Measurements from ENCODE around the gene COL15A1.
"Not testable (repeated sequence)": the region's sequence is repeated elsewhere in the genome, so short reads cannot be mapped to it uniquely, and the experiment has no call there.

Gene COL15A1

DNA sequence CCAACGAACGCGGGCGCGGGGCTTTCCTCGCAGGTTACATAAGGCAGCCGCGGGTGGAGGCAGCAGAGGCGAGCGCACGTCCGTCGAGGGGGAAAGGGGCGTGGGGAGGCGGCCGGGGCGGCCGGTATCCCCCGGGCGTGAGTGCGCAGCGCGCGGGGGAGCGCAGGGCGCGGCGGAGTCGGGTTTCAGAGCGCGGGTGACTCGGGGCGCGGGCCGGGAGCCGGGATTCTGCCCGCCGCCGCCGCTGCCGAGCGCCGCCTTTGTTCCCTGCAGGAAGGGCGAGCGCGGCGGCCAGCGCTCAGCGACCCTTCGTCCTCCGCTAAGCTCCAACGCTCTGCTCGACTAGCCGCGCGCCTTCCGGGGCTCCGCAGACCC lies at the start of gene COL15A1:
TSS of gene COL15A1 (plus strand) at position 226 of the 375 bp plus-strand sequence. CDS start 155 bp downstream, outside the sequence.
- no peak for DNase-seq

DNA sequence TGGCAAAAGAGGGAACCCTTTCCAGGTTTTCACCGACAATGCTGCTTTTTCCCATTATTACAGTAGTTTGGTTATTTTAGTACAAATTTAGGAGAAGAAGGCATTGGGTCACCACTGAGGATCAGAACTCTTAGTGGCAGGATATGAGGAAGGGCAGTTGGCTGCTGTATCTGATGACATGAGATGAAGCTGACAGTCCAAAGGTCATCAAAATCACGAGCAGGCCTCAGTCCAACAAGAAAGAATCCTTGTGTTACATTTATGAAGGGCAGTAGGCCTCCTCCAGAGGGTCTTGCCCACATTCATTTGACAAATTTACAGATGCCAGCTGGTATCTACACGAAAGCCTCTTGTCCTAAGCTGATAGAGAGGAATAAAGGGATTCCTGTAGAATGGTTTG lies 49.5 kb upstream of the COL15A1 start:
- DNase-seq, result no peak

DNA sequence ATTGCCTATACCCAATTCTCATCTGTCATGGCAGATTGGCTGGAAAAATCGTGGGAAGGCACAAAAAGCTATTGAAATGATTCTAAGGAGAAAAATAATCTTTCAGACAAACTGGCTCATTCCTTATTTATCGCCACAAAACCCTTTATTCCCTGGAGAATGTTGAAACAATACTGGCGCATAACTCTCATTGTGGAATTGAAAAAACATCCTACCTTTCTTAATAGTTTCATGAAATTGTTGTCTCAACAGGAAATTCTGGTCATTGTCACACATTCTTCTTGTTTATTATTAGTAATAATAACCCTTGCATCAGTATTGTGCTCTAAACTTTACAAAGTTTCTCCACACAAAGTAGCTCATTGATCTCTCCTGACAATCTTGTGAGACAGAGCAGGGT lies 48.9 kb upstream of the COL15A1 start:
- no peak for DNase-seq

DNA sequence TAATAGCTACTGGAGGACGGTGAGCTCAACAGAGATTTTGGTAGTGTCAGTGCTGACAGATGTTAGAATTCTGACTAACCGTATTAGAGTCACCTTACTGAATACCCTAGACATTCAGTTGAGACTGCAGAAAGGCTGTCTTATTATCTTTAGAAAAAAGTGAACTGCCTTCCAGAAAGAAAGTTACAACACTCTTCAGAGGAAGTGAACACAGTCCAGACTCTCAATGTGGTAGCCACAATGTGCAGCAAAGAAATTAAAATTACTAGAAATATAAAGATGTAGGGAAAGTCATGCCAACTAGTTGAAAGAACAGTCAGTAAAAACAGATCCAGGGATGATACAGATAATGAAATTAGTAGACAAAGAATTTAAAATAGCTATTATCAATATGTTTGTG lies 47.1 kb upstream of the COL15A1 start:
- no peak for DNase-seq

DNA sequence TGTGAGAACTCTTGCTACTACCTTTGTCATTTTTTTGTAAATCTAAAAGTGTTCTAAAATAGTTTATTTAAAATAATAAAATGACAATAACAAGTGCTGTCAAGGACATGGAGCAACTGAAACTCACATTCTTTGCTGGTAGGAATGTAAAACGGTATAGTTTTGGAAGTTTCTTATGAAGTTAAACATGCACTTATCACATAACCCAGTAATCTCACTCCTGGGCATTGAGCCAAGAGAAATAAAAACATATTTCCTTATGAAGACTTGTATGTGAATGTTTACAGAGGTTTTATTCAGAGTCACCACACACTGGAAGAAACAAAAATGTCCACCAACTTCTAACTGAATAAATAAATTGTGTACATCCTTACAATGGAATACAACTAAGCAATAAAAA lies 46.0 kb upstream of the COL15A1 start:
- DNase-seq, result no peak

DNA sequence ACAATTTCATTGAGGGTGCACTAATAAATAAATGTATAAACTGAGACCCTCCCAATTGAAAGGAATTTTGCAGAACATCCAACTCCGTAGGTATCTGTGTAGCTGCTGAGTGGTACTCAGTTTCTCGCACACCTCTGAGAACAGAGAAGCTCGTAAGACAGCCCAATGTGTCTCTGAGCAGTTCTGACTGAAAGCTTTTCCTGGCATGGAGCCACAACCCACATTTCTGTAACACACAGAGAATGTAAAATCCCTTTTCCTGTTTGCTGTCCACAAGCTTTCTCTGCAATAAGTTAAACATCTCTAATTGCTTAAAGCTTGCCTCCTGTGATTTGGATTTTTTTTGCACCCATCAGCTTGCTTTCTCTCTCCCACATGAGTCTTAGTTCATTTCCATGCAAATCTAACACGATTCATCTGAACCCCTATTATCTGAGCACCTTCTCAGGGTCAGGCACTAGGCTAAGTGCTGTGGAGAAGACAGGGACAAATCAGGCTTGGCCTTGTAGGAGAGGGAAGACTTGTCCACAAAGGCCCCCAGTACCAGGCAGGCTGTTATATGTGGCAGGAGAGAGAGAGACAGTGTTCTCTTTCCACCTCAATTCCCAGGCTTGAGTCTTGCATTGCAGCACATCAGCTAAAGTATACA lies 44.2 kb upstream of the COL15A1 start:
- peak; percentile 17 for DNase-seq

DNA sequence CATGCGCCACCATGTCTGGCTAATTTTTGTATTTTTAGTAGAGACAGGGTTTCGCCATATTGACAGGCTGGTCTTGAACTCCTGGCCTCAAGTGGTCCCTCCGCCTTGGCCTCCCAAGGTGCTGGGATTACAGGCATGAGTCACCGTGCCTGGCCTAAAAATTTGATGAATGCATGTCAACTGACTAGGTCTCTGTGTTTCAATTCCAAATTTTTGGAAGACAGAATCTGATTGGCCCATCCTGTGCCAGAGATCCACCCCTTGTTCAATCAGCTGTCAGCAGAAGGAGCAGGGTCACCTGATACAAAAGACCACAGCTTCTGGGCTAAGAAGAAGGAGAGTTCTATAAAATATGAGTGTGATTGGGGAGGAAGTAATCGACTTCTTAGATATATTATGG lies 43.5 kb upstream of the COL15A1 start:
- no peak for DNase-seq

DNA sequence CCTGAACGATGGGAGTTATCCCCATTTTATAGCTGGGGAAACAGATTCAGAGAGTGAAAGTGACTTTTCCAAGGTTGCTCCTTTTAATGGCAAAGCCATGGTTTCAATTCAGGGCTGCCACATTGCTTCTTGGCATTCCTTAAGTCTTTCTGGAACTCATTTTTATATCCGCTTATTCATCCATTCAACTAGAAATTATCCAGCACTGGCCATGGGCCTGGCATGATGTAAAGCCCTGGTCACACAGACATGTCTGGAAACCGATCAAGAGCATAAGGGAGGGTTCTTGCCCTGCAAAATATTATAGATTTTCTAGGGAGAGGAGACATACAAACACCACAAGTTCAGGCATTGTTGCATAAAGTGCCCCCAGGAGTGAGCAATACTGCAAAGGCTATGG lies 43.0 kb upstream of the COL15A1 start:
- no peak for DNase-seq

DNA sequence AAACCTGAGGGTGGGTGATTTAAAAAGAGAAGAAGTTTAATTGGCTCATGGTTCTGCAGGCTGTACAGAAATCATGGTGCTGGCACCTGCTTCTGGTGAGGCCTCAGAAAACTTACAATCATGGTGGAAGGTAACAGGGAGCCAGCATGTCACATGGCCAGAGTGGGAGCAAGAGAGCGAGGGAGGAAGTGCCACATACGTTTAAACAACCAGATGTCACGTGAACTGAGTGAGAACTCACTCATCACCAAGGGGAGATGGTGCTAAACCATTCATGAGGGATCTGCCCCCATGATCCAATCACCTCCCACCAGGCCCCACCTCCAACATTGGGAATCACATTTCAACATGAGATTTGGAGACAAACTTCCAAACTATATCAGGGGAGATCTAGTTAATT lies 41.9 kb upstream of the COL15A1 start:
- not testable (repeated sequence) for DNase-seq

DNA sequence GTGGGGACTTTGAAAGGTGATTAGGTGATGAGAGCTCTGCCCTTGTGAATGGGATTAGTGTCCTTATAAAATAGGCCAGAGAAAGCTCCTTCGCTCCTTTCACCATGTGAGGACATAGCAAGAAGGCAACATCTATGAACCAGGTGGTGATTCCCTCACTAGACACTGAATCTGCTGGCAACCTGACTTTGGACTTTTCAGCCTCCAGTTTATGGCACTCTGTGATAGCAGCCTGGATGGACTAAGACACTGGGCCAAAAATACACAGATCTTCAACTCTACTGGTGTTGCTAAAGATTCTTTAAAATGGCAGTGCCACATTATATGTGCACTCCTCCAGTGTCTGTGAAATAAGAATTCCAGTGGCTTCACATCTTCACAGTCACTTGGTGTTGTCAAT lies 41.2 kb upstream of the COL15A1 start:
- DNase-seq, result no peak

DNA sequence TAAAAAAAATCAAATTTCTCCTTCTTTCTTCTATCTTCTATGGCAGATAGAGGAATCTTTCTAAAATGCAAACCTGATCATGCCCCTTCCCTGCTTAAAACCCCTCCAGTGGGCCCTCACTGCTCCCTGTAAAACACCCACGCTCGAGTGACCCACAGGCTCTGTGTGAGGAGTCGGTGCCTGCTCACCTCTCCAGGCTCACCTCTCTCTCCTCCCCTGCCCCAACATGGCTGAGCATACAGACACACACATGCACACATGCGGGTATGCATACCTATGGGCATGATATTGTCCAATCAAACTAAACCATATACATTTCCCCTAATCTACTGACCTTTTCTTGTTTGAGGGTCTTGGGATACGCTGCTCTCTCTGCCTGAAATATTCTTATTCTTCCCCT lies 40.8 kb upstream of the COL15A1 start:
- no peak for DNase-seq

DNA sequence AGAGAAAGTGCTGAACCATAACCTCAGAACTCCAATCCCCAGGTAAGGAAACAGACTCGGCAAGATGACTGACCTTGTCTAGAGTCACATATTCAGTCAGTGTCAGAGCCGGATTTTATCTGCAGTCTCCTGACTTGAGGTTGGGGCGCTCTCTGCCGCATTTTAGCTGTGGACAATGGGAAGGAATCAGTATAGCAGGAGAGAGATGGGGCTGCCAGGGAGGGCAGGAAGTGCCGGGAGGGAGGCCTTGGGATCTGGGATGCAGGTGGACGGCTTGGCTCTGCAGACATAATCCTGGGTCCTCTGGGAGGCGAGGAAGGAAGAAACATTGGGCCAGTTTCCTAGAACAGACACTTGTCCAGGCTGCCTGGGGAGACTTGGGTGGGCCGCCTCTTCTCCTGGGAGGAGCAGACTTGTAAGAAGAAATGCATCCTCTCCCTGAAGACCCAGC lies 39.7 kb upstream of the COL15A1 start:
- no peak for DNase-seq

DNA sequence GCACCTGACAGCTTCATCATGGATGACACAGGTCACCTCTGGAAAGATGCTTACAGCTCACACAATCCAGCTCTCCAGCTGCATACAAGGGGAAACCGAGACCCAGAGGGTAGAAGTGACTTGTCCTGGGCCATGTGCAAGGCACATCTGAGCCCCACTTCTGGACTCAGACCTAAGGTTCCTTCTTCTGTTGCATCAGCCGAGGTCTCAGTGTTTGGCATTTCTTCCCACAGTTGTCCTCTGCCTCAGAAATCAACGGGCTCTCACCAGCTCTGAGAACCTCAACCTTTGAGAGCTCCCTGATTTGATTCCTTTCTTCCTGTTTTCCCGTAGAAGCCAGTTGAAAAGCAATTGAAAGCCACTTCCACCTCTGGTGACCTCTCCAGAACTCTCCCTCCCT lies 38.7 kb upstream of the COL15A1 start:
- DNase-seq, result no peak

DNA sequence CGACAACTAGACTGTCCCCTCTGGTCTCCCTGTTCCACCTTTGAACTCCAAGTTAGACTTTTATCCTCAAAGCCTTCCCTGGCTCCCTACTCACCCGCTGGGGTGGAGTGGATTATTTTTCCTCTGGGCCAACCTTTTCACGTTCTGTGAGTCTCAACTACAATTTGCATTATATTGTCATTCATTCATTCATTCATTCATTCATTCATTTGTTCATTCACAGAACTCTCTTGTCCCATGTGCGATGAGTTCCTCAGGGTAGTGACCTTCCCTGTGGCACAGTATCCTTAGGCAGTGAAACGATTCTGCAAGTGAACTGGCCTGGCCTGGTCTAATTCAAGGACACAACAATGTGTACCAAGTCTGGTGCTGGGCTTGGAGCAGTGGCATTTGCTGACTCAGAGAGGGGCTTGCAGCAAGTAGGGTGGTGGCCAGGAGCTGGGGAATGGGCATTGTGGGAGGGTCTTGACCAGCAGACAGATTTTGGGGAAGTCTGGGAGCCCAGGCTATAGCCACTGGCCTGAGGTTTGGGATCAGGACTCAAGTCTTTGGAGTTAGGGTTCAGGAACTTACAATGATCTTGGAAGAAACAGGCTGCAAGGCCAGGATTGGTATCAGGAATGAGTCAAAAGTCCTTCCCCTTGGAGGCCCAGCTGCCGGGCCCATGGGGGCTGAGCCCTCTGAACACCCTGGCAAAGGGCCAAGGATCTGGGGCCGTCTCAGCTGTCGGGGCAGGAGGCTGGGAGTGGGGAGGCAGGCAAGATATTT lies 37.2 kb upstream of the COL15A1 start:
- DNase-seq, result no peak

DNA sequence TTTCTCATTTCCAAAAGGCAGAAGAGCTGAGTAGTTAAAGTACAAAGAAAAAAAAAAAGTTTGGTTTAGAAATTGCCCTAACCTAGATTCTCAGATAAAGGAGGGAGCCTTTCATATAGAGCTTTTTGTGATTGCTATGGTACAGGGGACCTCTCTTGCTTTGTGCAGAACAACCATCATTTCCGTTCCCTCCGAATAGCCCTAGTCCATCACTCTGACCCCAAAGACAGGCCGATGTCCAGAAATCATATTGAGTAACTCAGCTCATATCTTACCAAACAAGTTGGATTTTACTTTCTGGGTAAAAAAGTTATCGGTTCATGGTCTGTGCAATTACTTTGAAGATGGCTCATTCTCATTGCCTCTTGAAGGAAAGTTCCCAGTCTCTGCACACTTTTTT lies 36.7 kb upstream of the COL15A1 start:
- DNase-seq, result no peak

DNA sequence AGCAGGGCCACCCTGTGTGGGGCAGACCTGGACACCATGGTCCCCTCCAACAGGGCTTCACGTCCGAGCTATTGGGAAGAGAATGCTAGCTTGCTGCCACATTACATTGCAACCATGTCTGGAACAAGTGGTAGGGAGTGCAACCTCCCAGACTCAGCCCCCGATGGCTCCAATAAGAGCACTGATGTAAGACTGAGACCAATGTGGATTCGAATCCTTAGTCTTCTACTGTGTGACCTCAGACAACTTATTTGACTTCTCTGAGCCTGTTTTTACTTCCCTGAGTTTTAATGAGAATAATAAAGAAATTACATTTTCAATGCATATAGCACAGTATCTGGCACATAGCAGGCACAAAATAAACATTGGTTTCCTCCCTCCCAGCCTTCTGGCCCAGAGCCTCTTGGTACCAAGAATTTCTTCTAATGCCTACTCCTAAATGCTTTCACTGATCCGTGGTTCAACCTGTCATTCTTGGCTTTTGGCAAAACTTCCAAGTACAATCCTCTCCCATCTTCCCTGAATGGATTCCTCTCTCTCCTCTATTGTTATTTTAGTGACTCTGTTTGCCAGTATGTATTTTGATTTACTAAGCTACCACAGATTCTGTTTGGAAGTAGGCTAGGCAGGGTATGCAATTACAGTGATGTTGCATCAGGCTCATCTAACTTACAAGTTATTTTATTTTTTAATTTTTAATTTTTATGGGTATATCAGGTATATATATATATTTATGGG lies 34.6 kb upstream of the COL15A1 start:
- no peak for DNase-seq

DNA sequence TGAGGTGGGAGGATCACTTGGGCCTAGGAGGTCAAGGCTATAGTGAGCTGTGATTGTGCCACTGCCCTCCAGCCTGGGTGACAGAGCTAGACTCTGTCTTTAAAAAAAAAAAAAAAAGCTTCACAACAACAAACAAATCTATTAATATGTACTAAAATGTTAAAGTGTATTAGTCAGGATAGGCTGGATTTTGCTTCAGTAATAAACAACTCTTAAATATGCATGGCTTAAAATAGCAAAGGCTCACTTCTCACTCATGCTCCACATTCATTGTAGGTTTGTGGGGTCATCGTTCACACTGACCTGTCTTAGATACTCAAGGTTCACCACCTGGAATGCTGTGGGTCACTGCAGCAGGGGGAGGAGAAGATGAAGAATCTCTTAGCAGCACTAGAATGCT lies 33.8 kb upstream of the COL15A1 start:
- no peak for DNase-seq

DNA sequence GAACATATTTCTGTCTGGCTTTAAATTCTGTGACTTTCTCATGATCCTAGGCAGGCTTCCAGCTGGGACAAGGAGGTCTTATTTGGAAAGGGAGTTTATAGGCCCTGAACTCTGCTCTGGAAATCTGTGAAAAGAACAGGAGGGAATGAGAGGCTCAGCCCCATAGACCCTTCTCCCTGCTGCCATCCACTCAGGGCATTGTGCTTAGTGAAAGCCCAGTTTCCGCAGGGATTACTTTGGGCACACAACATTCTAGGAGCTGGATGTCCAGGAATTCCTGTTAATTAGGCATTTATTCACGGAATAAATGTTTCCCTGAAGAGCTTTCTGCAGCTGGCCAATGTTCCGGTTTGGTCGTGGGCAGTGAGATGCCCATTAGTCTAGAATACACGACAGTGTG lies 32.7 kb upstream of the COL15A1 start:
- DNase-seq, result no peak

DNA sequence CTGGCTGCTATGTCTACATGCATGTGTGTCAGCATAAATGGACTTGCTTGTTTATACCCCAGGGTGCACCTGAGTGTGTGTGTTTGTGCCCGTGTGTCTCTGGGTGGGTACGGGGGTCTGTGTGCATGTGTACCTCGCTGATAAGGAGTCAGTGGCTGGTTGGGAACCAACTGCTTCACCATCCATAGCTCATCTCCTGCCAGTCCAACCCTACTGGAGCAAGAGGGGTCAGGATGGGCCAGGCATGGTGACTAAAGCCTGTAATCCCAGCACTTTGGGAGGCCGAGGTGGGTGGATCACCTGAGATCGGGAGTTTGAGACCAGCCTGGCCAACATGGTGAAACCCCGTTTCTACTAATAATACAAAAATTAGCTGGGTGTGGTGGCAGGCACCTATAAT lies 32.0 kb upstream of the COL15A1 start:
- DNase-seq, result not testable (repeated sequence)

DNA sequence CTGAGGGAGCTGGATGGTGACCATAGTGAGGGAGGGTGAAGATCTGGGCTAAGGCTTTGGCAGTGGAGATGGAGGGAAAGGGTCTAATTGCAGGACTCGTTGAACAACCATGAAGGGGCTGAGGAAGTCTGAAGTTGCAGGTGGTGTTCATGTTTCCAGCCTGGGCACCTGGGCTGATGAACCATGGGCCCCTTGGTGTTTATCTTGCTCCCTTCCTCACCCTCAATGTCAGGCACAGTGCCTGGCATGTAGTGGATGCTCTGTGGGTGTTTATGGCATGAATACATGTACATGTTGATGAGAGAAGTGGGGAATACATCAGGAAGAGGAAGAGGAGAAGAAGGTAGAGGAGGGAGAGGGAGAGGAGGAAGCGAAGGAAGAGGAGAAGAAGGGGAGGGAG lies 31.3 kb upstream of the COL15A1 start:
- DNase-seq, result no peak

DNA sequence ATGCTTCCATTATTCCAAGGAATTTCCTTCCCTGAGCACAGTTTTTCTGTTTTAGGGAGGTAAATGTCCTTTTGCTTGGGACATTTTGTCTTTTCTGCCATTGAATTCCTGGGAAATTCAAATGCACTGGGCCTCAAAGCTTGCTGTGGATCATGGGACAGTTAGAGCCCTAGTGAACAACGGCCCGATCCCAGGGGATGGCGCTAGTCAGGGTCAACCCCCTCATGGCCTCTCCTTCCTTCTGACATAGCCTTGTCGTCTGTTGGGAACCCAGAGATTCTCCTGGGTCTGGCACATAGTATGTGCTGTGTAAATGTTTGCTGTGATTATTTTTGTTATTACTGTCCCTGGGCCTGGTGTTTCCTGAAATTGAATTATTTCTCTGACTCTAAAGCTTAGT lies 30.7 kb upstream of the COL15A1 start:
- no peak for DNase-seq

DNA sequence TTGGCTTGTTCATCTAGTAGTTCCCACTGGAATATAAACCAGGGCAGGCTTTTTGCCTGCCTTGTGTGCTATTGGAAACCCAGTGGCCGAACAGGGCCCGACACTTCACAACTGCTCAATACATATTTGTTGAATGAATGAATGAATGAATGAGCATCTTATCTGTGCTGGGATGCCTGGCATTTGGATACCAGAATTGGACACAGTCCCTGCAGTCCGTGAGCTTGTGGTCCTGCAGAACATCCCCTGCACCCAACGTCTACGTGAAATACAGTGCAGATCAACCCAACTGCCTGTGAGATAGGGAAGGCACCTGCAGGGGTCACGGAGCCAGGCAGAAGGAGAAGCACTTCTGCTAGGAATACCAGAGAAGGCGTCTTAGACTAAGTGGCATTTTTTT lies 30.0 kb upstream of the COL15A1 start:
- no peak for DNase-seq

DNA sequence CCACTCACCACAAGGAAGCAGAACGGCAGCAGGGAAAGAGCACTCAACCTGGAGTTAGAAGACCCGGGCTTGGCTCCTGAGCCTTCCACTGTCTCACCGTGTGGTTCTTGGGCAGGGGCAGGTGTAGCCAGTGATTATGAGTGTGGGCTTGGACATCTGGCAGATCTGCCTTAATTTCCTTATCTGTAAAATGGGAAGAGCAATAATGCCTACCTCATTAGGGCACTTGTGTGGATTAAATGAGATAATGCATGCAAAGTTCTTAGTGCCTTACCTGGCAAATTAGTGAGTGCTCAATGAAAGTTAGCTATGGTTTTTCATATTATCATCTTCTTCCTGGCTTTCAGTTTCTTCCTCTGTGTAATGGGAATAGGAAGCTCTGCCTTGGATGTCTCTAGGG lies 28.1 kb upstream of the COL15A1 start:
- no peak for DNase-seq

DNA sequence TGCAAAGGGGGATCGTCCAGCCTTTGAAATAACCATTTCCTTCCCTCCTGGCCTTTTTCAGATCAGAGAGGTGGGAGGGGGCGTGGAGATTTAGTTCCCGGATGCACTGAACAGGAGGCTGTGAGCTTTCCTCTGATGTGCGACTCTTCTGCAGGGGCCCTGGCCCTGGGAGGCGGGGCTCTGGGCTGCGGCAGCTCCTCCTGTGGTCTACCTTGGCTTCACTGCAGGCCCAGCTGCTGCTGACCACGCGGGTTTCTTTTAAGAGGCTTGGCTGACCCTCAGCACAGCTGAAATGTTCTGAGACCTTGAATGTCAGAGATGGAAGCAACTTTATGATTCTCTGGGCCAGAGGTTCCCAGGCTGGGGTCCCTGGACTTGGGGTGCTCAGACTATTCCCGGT lies 27.0 kb upstream of the COL15A1 start:
- no peak for DNase-seq
